CD4-positive, alpha-beta T cell treated with Interleukin-2 at 100 ng/mL for 4 hours (primary cell): ENCODE results near the gene PSENEN.
A peak's percentile ranks its signal among the peaks of the same experiment; 100 is the strongest.
"Not testable (repeated sequence)": the region's sequence is repeated elsewhere in the genome, so short reads cannot be mapped to it uniquely, and the experiment has no call there.

ENCODE experiments used
- DNase-seq: peaks from one replicate; pipeline ENCODE4 v3.0.0-alpha.2; 2020; ENCODE audit warnings: low spot score

Gene PSENEN

GRCh38 chr19:35752746-35753350 is 7.4 kb downstream of the PSENEN start:
- DNase-seq, result no peak

- no peak for DNase-seq
Measured at GRCh38 chr19:35753634-35754369, 8.4 kb downstream of the PSENEN start.

- no peak for DNase-seq
Measured at GRCh38 chr19:35754370-35755130, 9.1 kb downstream of the PSENEN start.

- DNase-seq, result no peak
Measured at GRCh38 chr19:35755131-35755549, 9.7 kb downstream of the PSENEN start.

GRCh38 chr19:35755550-35756376 is 10.3 kb downstream of the PSENEN start:
- DNase-seq, result peak; percentile 51

GRCh38 chr19:35756377-35757230 is 11.2 kb downstream of the PSENEN start, which contains the start of gene HSPB6:
Gene HSPB6, minus strand, starts transcription at chr19:35757029. Its CDS starts 21 bp downstream, at chr19:35757008.
- no peak for DNase-seq

- DNase-seq, result no peak
Measured at GRCh38 chr19:35757231-35757748, 11.8 kb downstream of the PSENEN start.

- peak; percentile 100 for DNase-seq
Measured at GRCh38 chr19:35757749-35758608, 12.5 kb downstream of the PSENEN start, which contains the start of gene PROSER3. Gene PROSER3, plus strand, starts transcription at chr19:35758176. Its CDS starts 40 bp downstream, at chr19:35758216.

GRCh38 chr19:35759697-35760096 is 14.2 kb downstream of the PSENEN start:
- no peak for DNase-seq

- no peak for DNase-seq
Measured at GRCh38 chr19:35760711-35761349, 15.4 kb downstream of the PSENEN start.

GRCh38 chr19:35764432-35765315 is 19.2 kb downstream of the PSENEN start:
- no peak for DNase-seq

GRCh38 chr19:35766571-35767104 is 21.2 kb downstream of the PSENEN start:
- DNase-seq, result no peak

GRCh38 chr19:35767288-35768081 is 22.0 kb downstream of the PSENEN start:
- no peak for DNase-seq

GRCh38 chr19:35768082-35768421 is 22.6 kb downstream of the PSENEN start:
- no peak for DNase-seq

- not testable (repeated sequence) for DNase-seq
Measured at GRCh38 chr19:35772362-35772761, 26.9 kb downstream of the PSENEN start.

GRCh38 chr19:35773020-35773806 is 27.8 kb downstream of the PSENEN start:
- DNase-seq, result no peak
